SJSA1 (cell line): ENCODE results near the gene FXYD4. TPM values are rescaled to one million over a fixed set of nuclear protein-coding genes. Genes with fewer than 3 reads are reported as not detected.

Experiments used
- DNase-seq, 2 experiments: peaks; one replicate each; pipeline ENCODE4 v3.0.0-alpha.2; 2015 to 2020; ENCODE audit warnings: low spot score in 2 of 2, low read depth in 1 of 2
- H3K27ac ChIP-seq: fragments of 250-450 bp; sonication (Bioruptor Pico); 2 replicates; pipeline ENCODE4 v1.5.1; 2020; ENCODE audit warnings: mild to moderate bottlenecking, moderate library complexity
- H3K27me3 ChIP-seq: fragments of 250-450 bp; sonication (Bioruptor Pico); replicated peaks from 2 replicates; pipeline ENCODE4 v1.5.1; 2020; ENCODE audit warnings: mild to moderate bottlenecking, moderate library complexity
- H3K36me3 ChIP-seq: fragments of 250-450 bp; sonication (Bioruptor Pico); 2 replicates; pipeline ENCODE4 v1.5.1; 2020; ENCODE audit warnings: mild to moderate bottlenecking
- H3K4me1 ChIP-seq: fragments of 250-450 bp; sonication (Bioruptor Pico); replicated peaks from 2 replicates; pipeline ENCODE4 v1.6.1; 2021; ENCODE audit warnings: mild to moderate bottlenecking
- H3K4me3 ChIP-seq: fragments of 250-450 bp; sonication (Bioruptor Pico); 2 replicates; pipeline ENCODE4 v1.5.1; 2020; ENCODE audit warnings: mild to moderate bottlenecking
- H3K9me3 ChIP-seq: fragments of 250-450 bp; sonication (Bioruptor Pico); replicated peaks from 2 replicates; pipeline ENCODE4 v1.5.1; 2020; ENCODE audit warnings: mild to moderate bottlenecking
- total RNA-seq: library from RNA; depleted of rRNA; stranded (reverse); fragments of >200 nt; shearing (Covaris generic); gene quantifications from 2 replicates; pipeline ENCODE4 v1.2.3, GENCODE V29; 2014

The FXYD4 gene
- total RNA-seq, 1 experiment from 2014 or later, result not detected

GRCh38 chr10:43352951-43353350 is 18.5 kb upstream of the FXYD4 start:
- DNase-seq, result no peak
- H3K27ac ChIP-seq, result no peak overlapping the region

GRCh38 chr10:43353495-43354329 is 17.7 kb upstream of the FXYD4 start:
- Histone ChIP-seq H3K4me3 (no peak overlapping the region), H3K27me3 (0 out of 2 replicates have a peak, but pooled peaks cover 5% of the 10 kb centered on the region), H3K9me3 (no peaks in the 10 kb centered on the region), H3K36me3 (no peaks in the 10 kb centered on the region), H3K4me1 (no peaks in the 10 kb centered on the region), H3K27ac (no peak overlapping the region)
- DNase-seq, result peak in 1 of 2 experiments; percentile 19

More at GRCh38 chr10:43352951-43353350, 18.5 kb upstream of the FXYD4 start:
- no peaks in the 10 kb centered on the region for H3K9me3 ChIP-seq
- no peaks in the 10 kb centered on the region for H3K4me1 ChIP-seq
- no peak overlapping the region for H3K4me3 ChIP-seq
- no peaks in the 10 kb centered on the region for H3K36me3 ChIP-seq
- H3K27me3 ChIP-seq, result 0 out of 2 replicates have a peak, but pooled peaks cover 5% of the 10 kb centered on the region

- H3K27me3 ChIP-seq, result 0 out of 2 replicates have a peak, but pooled peaks cover 5% of the 10 kb centered on the region
- H3K27ac ChIP-seq, result no peak overlapping the region
- H3K4me1 ChIP-seq, result no peaks in the 10 kb centered on the region
- H3K4me3 ChIP-seq, result no peak overlapping the region
- no peaks in the 10 kb centered on the region for H3K9me3 ChIP-seq
- no peaks in the 10 kb centered on the region for H3K36me3 ChIP-seq
- DNase-seq, result no peak
These were observed 17.2 kb upstream of the FXYD4 start for GRCh38 chr10:43354330-43354635.

- Histone ChIP-seq H3K27me3 (0 out of 2 replicates have a peak, but pooled peaks cover 5% of the 10 kb centered on the region), H3K4me3 (no peak overlapping the region), H3K36me3 (no peaks in the 10 kb centered on the region), H3K27ac (no peak overlapping the region), H3K9me3 (no peaks in the 10 kb centered on the region), H3K4me1 (no peaks in the 10 kb centered on the region)
- DNase-seq, result no peak
These were observed 16.5 kb upstream of the FXYD4 start for GRCh38 chr10:43354879-43355380.

GRCh38 chr10:43355749-43356371 is 15.6 kb upstream of the FXYD4 start:
- no peaks in the 10 kb centered on the region for H3K36me3 ChIP-seq
- no peaks in the 10 kb centered on the region for H3K9me3 ChIP-seq
- DNase-seq, result no peak
- no peak overlapping the region for H3K4me3 ChIP-seq
- H3K27ac ChIP-seq, result no peak overlapping the region
- 0 out of 2 replicates have a peak, but pooled peaks cover under 1% of the 10 kb centered on the region for H3K27me3 ChIP-seq
- no peaks in the 10 kb centered on the region for H3K4me1 ChIP-seq

GRCh38 chr10:43360086-43360485 is 11.3 kb upstream of the FXYD4 start:
- DNase-seq, result no peak
- no peaks in the 10 kb centered on the region for H3K27me3 ChIP-seq
- H3K4me1 ChIP-seq, result no peaks in the 10 kb centered on the region
- no peak overlapping the region for H3K4me3 ChIP-seq
- H3K27ac ChIP-seq, result no peak overlapping the region
- H3K36me3 ChIP-seq, result no peaks in the 10 kb centered on the region
- no peaks in the 10 kb centered on the region for H3K9me3 ChIP-seq

- Histone ChIP-seq H3K27ac (no peak overlapping the region), H3K4me3 (no peak overlapping the region), H3K4me1 (no peaks in the 10 kb centered on the region), H3K36me3 (no peaks in the 10 kb centered on the region), H3K27me3 (no peaks in the 10 kb centered on the region), H3K9me3 (no peaks in the 10 kb centered on the region)
- DNase-seq, result no peak
These were observed 9.8 kb upstream of the FXYD4 start for GRCh38 chr10:43361547-43362190.

GRCh38 chr10:43362191-43362839 is 9.1 kb upstream of the FXYD4 start:
- Histone ChIP-seq H3K27ac (no peak overlapping the region), H3K27me3 (no peaks in the 10 kb centered on the region), H3K36me3 (no peaks in the 10 kb centered on the region), H3K4me1 (no peaks in the 10 kb centered on the region), H3K9me3 (no peaks in the 10 kb centered on the region), H3K4me3 (no peak overlapping the region)
- DNase-seq, result no peak

GRCh38 chr10:43365001-43365400 is 6.4 kb upstream of the FXYD4 start:
- H3K9me3 ChIP-seq, result no peaks in the 10 kb centered on the region
- no peaks in the 10 kb centered on the region for H3K36me3 ChIP-seq
- H3K27ac ChIP-seq, result no peak overlapping the region
- H3K4me1 ChIP-seq, result no peaks in the 10 kb centered on the region
- H3K27me3 ChIP-seq, result no peaks in the 10 kb centered on the region
- H3K4me3 ChIP-seq, result no peak overlapping the region
- DNase-seq, result no peak

GRCh38 chr10:43369921-43370320 is 1.5 kb upstream of the FXYD4 start:
- no peak overlapping the region for H3K4me3 ChIP-seq
- H3K27ac ChIP-seq, result no peak overlapping the region
- no peak for DNase-seq
- H3K9me3 ChIP-seq, result no peaks in the 10 kb centered on the region
- no peaks in the 10 kb centered on the region for H3K36me3 ChIP-seq
- H3K4me1 ChIP-seq, result no peaks in the 10 kb centered on the region
- no peaks in the 10 kb centered on the region for H3K27me3 ChIP-seq

GRCh38 chr10:43370671-43371215 is 693 bp upstream of the FXYD4 start:
- no peaks in the 10 kb centered on the region for H3K27me3 ChIP-seq
- no peak for DNase-seq
- H3K4me3 ChIP-seq, result no peak overlapping the region
- H3K27ac ChIP-seq, result no peak overlapping the region
- H3K4me1 ChIP-seq, result no peaks in the 10 kb centered on the region
- H3K36me3 ChIP-seq, result no peaks in the 10 kb centered on the region
- H3K9me3 ChIP-seq, result no peaks in the 10 kb centered on the region

GRCh38 chr10:43372765-43373361 is 1.4 kb downstream of the FXYD4 start:
- H3K27ac ChIP-seq, result no peak overlapping the region
- H3K36me3 ChIP-seq, result no peaks in the 10 kb centered on the region
- H3K9me3 ChIP-seq, result no peaks in the 10 kb centered on the region
- no peak for DNase-seq
- H3K27me3 ChIP-seq, result no peaks in the 10 kb centered on the region
- no peak overlapping the region for H3K4me3 ChIP-seq
- no peaks in the 10 kb centered on the region for H3K4me1 ChIP-seq

- DNase-seq, result no peak
- no peaks in the 10 kb centered on the region for H3K27me3 ChIP-seq
- H3K4me1 ChIP-seq, result no peaks in the 10 kb centered on the region
- H3K36me3 ChIP-seq, result no peaks in the 10 kb centered on the region
- H3K4me3 ChIP-seq, result no peak overlapping the region
- H3K27ac ChIP-seq, result no peak overlapping the region
- no peaks in the 10 kb centered on the region for H3K9me3 ChIP-seq
These were observed 2.0 kb downstream of the FXYD4 start for GRCh38 chr10:43373461-43373860.
